ENCODE results near the gene PON2. TPM values are rescaled to one million over a fixed set of nuclear protein-coding genes. Genes with fewer than 3 reads are reported as not detected.

PON2 gene
- total RNA-seq, 1 experiment from 2014 or later: 44.0 TPM

DNA sequence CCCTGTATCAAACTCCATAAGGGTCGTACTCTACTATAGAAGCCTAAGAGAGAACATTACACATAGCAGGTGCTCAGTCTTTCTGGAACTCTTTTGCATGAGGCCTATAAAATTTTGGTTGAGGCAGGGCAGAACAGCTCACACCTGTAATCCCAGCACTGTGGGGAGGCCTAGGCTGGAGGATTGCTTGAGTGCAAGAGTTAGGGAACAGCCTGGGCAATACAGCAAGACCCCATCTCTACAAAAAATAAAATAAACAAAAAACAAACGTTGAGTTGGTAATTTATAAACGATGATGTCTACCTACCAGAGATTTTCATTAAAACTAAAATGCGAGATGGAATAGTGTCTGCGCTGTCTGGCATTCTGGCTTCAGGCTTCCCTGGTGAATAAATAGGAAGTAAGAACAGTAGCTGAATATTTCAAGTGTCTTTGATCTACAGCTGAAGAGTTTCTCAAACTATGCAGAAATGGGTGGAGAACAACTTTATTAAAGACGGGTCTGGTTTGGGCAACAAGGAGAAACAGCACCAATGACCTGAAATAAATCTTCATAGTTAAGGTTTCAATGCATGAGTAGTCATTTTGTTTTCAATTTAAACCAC lies 774 bp downstream of the PON2 start:
- H3K4me2 ChIP-seq (ENCODE audit: low read length): peak overlapping the region; percentile 95
- no peaks in the 10 kb centered on the region for H3K9me2 ChIP-seq (ENCODE audit: insufficient read depth)
- no peaks in the 10 kb centered on the region for H3K27me3 ChIP-seq (ENCODE audit: insufficient read depth, low read length)
- TF ChIP-seq CBX3 (IDR thresholded peaks at IDR 0.05; ENCODE audit: low read depth): no peak
- TF ChIP-seq, protein P1, sequence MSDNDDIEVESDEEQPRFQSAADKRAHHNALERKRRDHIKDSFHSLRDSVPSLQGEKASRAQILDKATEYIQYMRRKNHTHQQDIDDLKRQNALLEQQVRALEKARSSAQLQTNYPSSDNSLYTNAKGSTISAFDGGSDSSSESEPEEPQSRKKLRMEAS (IDR thresholded peaks at IDR 0.05): no peak
- no peak for TF ChIP-seq FOSL1 (IDR thresholded peaks at IDR 0.05; ENCODE audit: low read depth)
- TF ChIP-seq SP1 (IDR thresholded peaks at IDR 0.05; ENCODE audit: low read depth): no peak
- TF ChIP-seq, protein P2, sequence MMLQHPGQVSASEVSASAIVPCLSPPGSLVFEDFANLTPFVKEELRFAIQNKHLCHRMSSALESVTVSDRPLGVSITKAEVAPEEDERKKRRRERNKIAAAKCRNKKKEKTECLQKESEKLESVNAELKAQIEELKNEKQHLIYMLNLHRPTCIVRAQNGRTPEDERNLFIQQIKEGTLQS (IDR thresholded peaks at IDR 0.05): no peak
- TF ChIP-seq, protein P3, sequence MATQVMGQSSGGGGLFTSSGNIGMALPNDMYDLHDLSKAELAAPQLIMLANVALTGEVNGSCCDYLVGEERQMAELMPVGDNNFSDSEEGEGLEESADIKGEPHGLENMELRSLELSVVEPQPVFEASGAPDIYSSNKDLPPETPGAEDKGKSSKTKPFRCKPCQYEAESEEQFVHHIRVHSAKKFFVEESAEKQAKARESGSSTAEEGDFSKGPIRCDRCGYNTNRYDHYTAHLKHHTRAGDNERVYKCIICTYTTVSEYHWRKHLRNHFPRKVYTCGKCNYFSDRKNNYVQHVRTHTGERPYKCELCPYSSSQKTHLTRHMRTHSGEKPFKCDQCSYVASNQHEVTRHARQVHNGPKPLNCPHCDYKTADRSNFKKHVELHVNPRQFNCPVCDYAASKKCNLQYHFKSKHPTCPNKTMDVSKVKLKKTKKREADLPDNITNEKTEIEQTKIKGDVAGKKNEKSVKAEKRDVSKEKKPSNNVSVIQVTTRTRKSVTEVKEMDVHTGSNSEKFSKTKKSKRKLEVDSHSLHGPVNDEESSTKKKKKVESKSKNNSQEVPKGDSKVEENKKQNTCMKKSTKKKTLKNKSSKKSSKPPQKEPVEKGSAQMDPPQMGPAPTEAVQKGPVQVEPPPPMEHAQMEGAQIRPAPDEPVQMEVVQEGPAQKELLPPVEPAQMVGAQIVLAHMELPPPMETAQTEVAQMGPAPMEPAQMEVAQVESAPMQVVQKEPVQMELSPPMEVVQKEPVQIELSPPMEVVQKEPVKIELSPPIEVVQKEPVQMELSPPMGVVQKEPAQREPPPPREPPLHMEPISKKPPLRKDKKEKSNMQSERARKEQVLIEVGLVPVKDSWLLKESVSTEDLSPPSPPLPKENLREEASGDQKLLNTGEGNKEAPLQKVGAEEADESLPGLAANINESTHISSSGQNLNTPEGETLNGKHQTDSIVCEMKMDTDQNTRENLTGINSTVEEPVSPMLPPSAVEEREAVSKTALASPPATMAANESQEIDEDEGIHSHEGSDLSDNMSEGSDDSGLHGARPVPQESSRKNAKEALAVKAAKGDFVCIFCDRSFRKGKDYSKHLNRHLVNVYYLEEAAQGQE (IDR thresholded peaks at IDR 0.05; ENCODE audit: low read depth): no peak
- TF ChIP-seq POLR2A (IDR thresholded peaks at IDR 0.05; ENCODE audit: borderline replicate concordance, extremely low read depth, insufficient read depth, insufficient read length): no peak
- no peak for TF ChIP-seq SRF (IDR thresholded peaks at IDR 0.05; ENCODE audit: low read depth)
- TF ChIP-seq CEBPB (IDR thresholded peaks at IDR 0.05; ENCODE audit: low read depth): no peak
- no peak for TF ChIP-seq ELF1 (IDR thresholded peaks at IDR 0.05; ENCODE audit: borderline replicate concordance, low read depth)
- TF ChIP-seq, protein P4, sequence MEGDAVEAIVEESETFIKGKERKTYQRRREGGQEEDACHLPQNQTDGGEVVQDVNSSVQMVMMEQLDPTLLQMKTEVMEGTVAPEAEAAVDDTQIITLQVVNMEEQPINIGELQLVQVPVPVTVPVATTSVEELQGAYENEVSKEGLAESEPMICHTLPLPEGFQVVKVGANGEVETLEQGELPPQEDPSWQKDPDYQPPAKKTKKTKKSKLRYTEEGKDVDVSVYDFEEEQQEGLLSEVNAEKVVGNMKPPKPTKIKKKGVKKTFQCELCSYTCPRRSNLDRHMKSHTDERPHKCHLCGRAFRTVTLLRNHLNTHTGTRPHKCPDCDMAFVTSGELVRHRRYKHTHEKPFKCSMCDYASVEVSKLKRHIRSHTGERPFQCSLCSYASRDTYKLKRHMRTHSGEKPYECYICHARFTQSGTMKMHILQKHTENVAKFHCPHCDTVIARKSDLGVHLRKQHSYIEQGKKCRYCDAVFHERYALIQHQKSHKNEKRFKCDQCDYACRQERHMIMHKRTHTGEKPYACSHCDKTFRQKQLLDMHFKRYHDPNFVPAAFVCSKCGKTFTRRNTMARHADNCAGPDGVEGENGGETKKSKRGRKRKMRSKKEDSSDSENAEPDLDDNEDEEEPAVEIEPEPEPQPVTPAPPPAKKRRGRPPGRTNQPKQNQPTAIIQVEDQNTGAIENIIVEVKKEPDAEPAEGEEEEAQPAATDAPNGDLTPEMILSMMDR (IDR thresholded peaks at IDR 0.05 in 2 of 3, conservative IDR thresholded peaks at IDR 0.05 in 1 of 3; ENCODE audit: borderline replicate concordance in 1 of 3, insufficient read depth in 1 of 3, low read depth in 2 of 3, low read length in 2 of 3): no peak
- no peak for TF ChIP-seq TCF7L2 (IDR thresholded peaks at IDR 0.05; ENCODE audit: borderline replicate concordance, extremely low read depth, insufficient read depth, insufficient read length)
- no peak for TF ChIP-seq EGR1 (IDR thresholded peaks at IDR 0.05; ENCODE audit: low read depth)
- no peak for TF ChIP-seq EZH2 (IDR thresholded peaks at IDR 0.05)
- no peak for TF ChIP-seq RAD21 (IDR thresholded peaks at IDR 0.05; ENCODE audit: low read depth)
- TF ChIP-seq, protein P5, sequence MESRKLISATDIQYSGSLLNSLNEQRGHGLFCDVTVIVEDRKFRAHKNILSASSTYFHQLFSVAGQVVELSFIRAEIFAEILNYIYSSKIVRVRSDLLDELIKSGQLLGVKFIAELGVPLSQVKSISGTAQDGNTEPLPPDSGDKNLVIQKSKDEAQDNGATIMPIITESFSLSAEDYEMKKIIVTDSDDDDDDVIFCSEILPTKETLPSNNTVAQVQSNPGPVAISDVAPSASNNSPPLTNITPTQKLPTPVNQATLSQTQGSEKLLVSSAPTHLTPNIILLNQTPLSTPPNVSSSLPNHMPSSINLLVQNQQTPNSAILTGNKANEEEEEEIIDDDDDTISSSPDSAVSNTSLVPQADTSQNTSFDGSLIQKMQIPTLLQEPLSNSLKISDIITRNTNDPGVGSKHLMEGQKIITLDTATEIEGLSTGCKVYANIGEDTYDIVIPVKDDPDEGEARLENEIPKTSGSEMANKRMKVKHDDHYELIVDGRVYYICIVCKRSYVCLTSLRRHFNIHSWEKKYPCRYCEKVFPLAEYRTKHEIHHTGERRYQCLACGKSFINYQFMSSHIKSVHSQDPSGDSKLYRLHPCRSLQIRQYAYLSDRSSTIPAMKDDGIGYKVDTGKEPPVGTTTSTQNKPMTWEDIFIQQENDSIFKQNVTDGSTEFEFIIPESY (IDR thresholded peaks at IDR 0.05; ENCODE audit: extremely low read depth, insufficient replicate concordance, low read length): no peak
- no peak for TF ChIP-seq YY1 (IDR thresholded peaks at IDR 0.05; ENCODE audit: extremely low read depth, insufficient replicate concordance, low read depth, low read length)
- peak overlapping the region; percentile 52 for H2AFZ ChIP-seq (ENCODE audit: low read depth, low read length, poor library complexity, severe bottlenecking)
- ChIA-PET POLR2A (no interaction called here), RAD21 (ENCODE audit: low non-redundant PET in 1 of 2, low total read pairs in 2 of 2, uncharacterized antibody in 2 of 2, unreplicated experiment in 2 of 2) (no interaction called here), CTCF (interaction anchor here (1.6 kb wide), 1 partner anchor 1145 kb away, joined by 3 read pairs; no protein-coding TSS in a partner anchor)
- TSS peak; percentile 70 for BruUV-seq (replicated peaks)
- H3K4me1 ChIP-seq (ENCODE audit: control insufficient read depth in 1 of 2, insufficient read depth in 2 of 2, low read length in 2 of 2): peaks cover 10 to 14% of the 10 kb centered on the region in 2 experiments
- H3K9ac ChIP-seq (ENCODE audit: low read length): peak overlapping the region; percentile 84
- intact Hi-C loops (cut with micrococcal nuclease): no loop called here
- H3K36me3 ChIP-seq (ENCODE audit: control insufficient read depth in 1 of 2, insufficient read depth in 2 of 2, low read length in 2 of 2): no peaks in the 10 kb centered on the region
- no peak for DNase-seq (ENCODE audit: low read depth, low spot score)
- peak overlapping the region; percentile 60 to 67 for H3K4me3 ChIP-seq (replicated peaks in 1 of 2; ENCODE audit: low read depth in 1 of 2, low read length in 2 of 2)
- no peaks in the 10 kb centered on the region for H3K9me3 ChIP-seq (ENCODE audit: control insufficient read depth in 1 of 2, insufficient read depth in 1 of 2, low read depth in 1 of 2, low read length in 2 of 2)
- ATAC-seq: no peak
- H4K20me1 ChIP-seq (ENCODE audit: insufficient read depth): no peaks in the 10 kb centered on the region
- peak overlapping the region; percentile 78 for H3K27ac ChIP-seq (ENCODE audit: low read depth, low read length)
- peaks cover 12% of the 10 kb centered on the region for H3K79me2 ChIP-seq (ENCODE audit: insufficient read depth, low read length)

All from HCT116 (cell line).